Activated CD4-positive, alpha-beta T cell treated with anti-CD3 and anti-CD28 coated beads, Interleukin-2, amount 10 ng/mL, durations not matched to agents 7 days and 5 days (primary cell): Measurements from ENCODE around the gene LIMCH1. TPM values are rescaled to one million over a fixed set of nuclear protein-coding genes. Genes with fewer than 3 reads are reported as not detected.
"Not testable (repeated sequence)": the region's sequence is repeated elsewhere in the genome, so short reads cannot be mapped to it uniquely, and the experiment has no call there.

Experiments
- CTCF ChIA-PET: fragments of 350-600 bp; sonication (Branson Sonifier 250); formaldehyde crosslinking; loops from one replicate; lab custom pipeline; 2021; ENCODE audit warnings: antibody characterized with exemption; lab: Charles Lee
- POLR2A ChIA-PET: fragments of 350-600 bp; sonication (Branson Sonifier 250); formaldehyde crosslinking; loops from one replicate; lab custom pipeline; 2021; ENCODE audit warnings: antibody characterized with exemption; lab: Charles Lee
- DNase-seq: peaks from one replicate; pipeline ENCODE4 v3.0.0-alpha.2; 2020
- H3K27ac Mint-ChIP-seq: one replicate; pipeline ENCODE4 v1.8.0; 2021; ENCODE audit warnings: mild to moderate bottlenecking, moderate library complexity, mixed read lengths
- H3K27me3 Mint-ChIP-seq: one replicate; pipeline ENCODE4 v1.8.0; 2021; ENCODE audit warnings: mixed read lengths
- H3K36me3 Mint-ChIP-seq: one replicate; pipeline ENCODE4 v1.8.0; 2021; ENCODE audit warnings: low read depth, mixed read lengths
- H3K4me1 Mint-ChIP-seq: one replicate; pipeline ENCODE4 v1.8.0; 2021; ENCODE audit warnings: mixed read lengths
- H3K4me3 Mint-ChIP-seq: one replicate; pipeline ENCODE4 v1.8.0; 2021; ENCODE audit warnings: mild to moderate bottlenecking, moderate library complexity, mixed read lengths
- H3K9me3 Mint-ChIP-seq: one replicate; pipeline ENCODE4 v1.8.0; 2021; ENCODE audit warnings: mixed read lengths
- total RNA-seq, 2 experiments: library from RNA; stranded (reverse); gene quantifications; one replicate each; pipeline ENCODE4 v1.2.3, GENCODE V29; 2021

The LIMCH1 gene
- total RNA-seq, 2 experiments from 2014 or later: not detected

- ChIA-PET CTCF (interaction anchor here (1.6 kb wide), 1 partner anchor 18 kb away, joined by 4 read pairs; no protein-coding TSS in a partner anchor), POLR2A (no interaction called here)
- no peaks in the 10 kb centered on the region for H3K4me1 Mint-ChIP-seq
- H3K36me3 Mint-ChIP-seq: no peaks in the 10 kb centered on the region
- no peaks in the 10 kb centered on the region for H3K9me3 Mint-ChIP-seq
- H3K27ac Mint-ChIP-seq: no peak overlapping the region
- H3K4me3 Mint-ChIP-seq: no peak overlapping the region
- DNase-seq: no peak
- peaks cover 6% of the 10 kb centered on the region for H3K27me3 Mint-ChIP-seq
Observed at GRCh38 chr4:41701983-41702382, 164.0 kb downstream of the LIMCH1 start.

- Mint-ChIP-seq H3K27ac (no peak overlapping the region), H3K4me1 (no peaks in the 10 kb centered on the region), H3K36me3 (no peaks in the 10 kb centered on the region), H3K4me3 (no peak overlapping the region), H3K27me3 (peaks cover 6% of the 10 kb centered on the region), H3K9me3 (no peaks in the 10 kb centered on the region)
- no peak for DNase-seq
- ChIA-PET CTCF (no interaction called here), POLR2A (no interaction called here)
Observed at GRCh38 chr4:41702770-41703169, 164.8 kb downstream of the LIMCH1 start.

GRCh38 chr4:41703785-41704184 lies 165.8 kb downstream of the LIMCH1 start:
- Mint-ChIP-seq H3K27me3 (peaks cover 6% of the 10 kb centered on the region), H3K36me3 (no peaks in the 10 kb centered on the region), H3K9me3 (no peaks in the 10 kb centered on the region), H3K4me1 (no peaks in the 10 kb centered on the region), H3K4me3 (no peak overlapping the region), H3K27ac (no peak overlapping the region)
- ChIA-PET POLR2A (no interaction called here), CTCF (no interaction called here)
- DNase-seq: no peak

DNA sequence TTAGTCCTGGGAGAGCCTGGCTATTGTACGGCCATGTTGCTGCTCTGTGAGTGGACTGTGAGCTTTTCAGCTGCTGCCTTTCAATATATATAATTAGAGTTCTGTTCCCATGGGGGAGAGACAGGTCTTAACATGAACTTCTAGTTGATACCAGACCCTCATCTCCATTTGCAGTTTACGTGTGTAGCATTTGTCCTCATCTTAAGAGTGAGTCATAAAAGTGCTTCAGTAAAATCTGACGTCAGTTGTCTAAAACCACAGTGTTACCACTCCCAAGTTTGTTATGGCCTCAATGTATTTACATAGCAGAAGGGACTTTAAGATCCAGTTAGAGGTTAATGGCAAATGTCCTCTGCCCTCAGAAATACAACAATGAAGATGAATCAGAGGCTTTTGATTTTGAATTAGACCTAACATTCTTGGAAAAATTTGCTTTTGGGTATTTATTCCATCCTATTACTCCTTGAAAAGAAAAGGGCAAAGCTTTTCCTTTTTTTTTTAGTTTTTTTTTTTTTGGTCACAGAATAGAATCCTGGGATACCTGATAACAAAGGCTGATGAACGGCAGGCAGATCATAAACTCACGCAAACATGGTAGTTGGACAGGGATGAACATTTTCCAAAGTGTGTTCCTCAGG lies 172.0 kb downstream of the LIMCH1 start:
- Mint-ChIP-seq H3K9me3 (no peaks in the 10 kb centered on the region), H3K27ac (no peak overlapping the region), H3K4me1 (no peaks in the 10 kb centered on the region), H3K27me3 (peaks cover 2% of the 10 kb centered on the region), H3K4me3 (no peak overlapping the region), H3K36me3 (no peaks in the 10 kb centered on the region)
- ChIA-PET POLR2A (no interaction called here), CTCF (no interaction called here)
- DNase-seq: no peak

DNA sequence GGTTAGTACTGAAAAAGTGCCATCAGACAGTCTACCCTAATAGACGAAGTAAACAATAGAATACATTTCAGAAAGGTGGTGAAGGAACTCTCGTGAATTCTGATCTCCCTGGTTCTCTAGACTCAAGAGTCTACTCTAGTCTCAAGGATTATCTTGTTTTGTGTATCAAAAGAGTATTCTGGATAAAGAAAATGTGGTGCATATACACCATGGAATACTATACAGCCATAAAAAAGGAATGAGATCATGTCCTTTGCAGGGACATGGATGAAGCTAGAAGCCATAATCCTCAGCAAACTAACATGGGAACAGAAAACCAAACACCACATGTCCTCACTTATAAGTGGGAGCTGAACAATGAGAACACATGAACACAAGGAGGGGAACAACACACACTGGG lies 173.7 kb downstream of the LIMCH1 start:
- DNase-seq, CTCF ChIA-PET, POLR2A ChIA-PET, H3K27me3 Mint-ChIP-seq, H3K9me3 Mint-ChIP-seq, H3K4me3 Mint-ChIP-seq, H3K27ac Mint-ChIP-seq, H3K4me1 Mint-ChIP-seq, H3K36me3 Mint-ChIP-seq: not testable (repeated sequence)

DNA sequence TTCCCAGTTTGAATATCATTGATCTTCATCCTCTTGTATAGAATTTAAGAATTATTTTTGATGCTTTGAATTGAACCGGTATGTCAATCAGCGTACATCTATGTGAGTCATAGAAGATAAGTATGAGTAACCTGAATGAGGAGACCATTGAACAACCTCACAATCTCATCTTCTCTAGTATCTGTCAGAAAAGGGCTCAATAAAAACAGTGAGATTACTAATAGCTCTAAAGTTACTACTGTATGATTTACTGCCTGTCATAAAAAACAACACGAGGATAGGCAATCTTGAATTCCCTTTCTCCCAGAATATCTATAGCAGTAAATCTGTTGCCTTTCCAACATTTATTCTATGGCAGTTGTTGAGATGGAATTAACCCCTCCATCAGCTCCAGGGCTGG lies 174.5 kb downstream of the LIMCH1 start:
- no peaks in the 10 kb centered on the region for H3K4me1 Mint-ChIP-seq
- CTCF ChIA-PET: no interaction called here
- no peak overlapping the region for H3K4me3 Mint-ChIP-seq
- H3K36me3 Mint-ChIP-seq: no peaks in the 10 kb centered on the region
- no peaks in the 10 kb centered on the region for H3K9me3 Mint-ChIP-seq
- POLR2A ChIA-PET: interaction anchor here (0.6 kb wide), 1 partner anchor 1793 kb away, joined by 4 read pairs; no protein-coding TSS in a partner anchor
- H3K27ac Mint-ChIP-seq: no peak overlapping the region
- H3K27me3 Mint-ChIP-seq: peaks cover 4% of the 10 kb centered on the region
- no peak for DNase-seq

GRCh38 chr4:41713768-41714167 lies 175.8 kb downstream of the LIMCH1 start:
- H3K36me3 Mint-ChIP-seq: no peaks in the 10 kb centered on the region
- H3K4me3 Mint-ChIP-seq: no peak overlapping the region
- no peak overlapping the region for H3K27ac Mint-ChIP-seq
- DNase-seq: no peak
- ChIA-PET CTCF (no interaction called here), POLR2A (no interaction called here)
- H3K27me3 Mint-ChIP-seq: peaks cover 4% of the 10 kb centered on the region
- no peaks in the 10 kb centered on the region for H3K4me1 Mint-ChIP-seq
- H3K9me3 Mint-ChIP-seq: no peaks in the 10 kb centered on the region

DNA sequence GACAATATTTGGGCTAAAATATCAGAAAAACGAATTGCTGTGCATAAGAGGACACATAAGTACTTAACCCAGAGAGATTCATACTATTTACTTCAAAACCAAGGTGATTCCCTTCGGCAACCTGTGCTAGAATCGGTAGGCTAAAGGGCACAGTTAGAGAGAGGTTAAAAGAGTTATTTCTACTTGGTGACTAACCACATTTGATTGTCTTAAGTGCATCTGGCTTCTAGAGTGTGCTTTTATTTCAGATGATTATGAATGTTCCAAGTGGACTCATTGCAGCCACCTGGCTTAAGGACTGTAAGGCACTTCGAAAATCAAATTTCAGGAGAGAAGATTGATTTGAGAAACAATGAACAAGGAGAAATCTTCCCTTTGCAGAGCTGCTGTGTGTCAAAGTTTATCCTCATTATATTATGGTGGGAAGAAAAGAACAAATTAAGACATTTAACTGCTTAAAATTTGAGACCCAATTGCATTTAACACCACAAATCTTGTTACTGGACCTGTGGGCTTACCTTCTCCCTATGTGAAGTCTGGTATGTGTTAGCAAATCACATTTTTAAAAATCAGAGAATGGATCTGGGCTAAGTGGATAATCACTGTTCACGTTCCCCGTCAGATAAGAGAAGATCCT lies 176.5 kb downstream of the LIMCH1 start:
- DNase-seq: no peak
- no peak overlapping the region for H3K27ac Mint-ChIP-seq
- H3K4me3 Mint-ChIP-seq: no peak overlapping the region
- no peaks in the 10 kb centered on the region for H3K4me1 Mint-ChIP-seq
- peaks cover 4% of the 10 kb centered on the region for H3K27me3 Mint-ChIP-seq
- POLR2A ChIA-PET: no interaction called here
- H3K36me3 Mint-ChIP-seq: no peaks in the 10 kb centered on the region
- H3K9me3 Mint-ChIP-seq: no peaks in the 10 kb centered on the region
- CTCF ChIA-PET: no interaction called here

DNA sequence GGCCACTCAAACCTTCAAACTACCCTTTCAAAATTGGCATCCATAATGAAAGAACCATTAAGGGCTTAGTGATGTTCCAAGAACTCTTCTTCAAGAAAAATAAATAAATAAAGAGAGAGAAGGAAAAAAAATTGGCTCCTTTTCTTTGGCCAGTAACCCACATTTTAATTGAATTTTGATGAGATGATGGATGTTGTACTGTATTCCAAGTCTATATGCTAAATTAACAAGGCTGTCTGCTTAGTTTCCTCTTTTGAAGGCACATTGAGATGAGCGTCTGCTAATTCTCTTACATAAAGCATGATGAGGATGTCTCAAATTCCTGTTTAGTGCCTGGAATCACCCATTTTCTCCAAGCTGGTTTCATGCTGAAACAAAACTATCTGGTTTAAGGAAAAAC lies 177.2 kb downstream of the LIMCH1 start:
- no peak for DNase-seq
- Mint-ChIP-seq H3K4me3 (no peak overlapping the region), H3K36me3 (no peaks in the 10 kb centered on the region), H3K27ac (no peak overlapping the region), H3K27me3 (peaks cover 4% of the 10 kb centered on the region), H3K4me1 (no peaks in the 10 kb centered on the region), H3K9me3 (no peaks in the 10 kb centered on the region)
- ChIA-PET POLR2A (no interaction called here), CTCF (no interaction called here)

DNA sequence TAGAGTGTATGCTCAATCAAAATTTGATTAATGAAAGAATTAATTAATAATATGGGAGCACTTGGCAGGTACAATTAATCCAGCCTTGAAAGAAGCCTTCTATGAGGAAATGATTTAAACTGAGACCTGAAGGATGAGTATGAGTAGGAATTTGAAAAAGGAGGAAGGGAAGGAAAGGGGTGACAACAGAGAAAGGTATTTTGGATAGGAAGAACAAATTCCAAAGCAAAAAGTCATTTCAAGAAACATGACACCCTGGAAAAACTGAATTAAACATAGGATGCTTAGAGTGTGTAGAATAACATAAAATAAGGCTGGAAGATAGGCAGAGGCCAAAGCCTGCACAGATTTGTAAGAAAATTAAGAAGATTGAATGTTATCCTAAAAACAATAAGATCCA lies 180.9 kb downstream of the LIMCH1 start:
- Mint-ChIP-seq H3K4me1 (no peaks in the 10 kb centered on the region), H3K36me3 (no peaks in the 10 kb centered on the region), H3K27ac (no peak overlapping the region), H3K27me3 (peaks cover 4% of the 10 kb centered on the region), H3K4me3 (no peak overlapping the region), H3K9me3 (no peaks in the 10 kb centered on the region)
- ChIA-PET CTCF (interaction anchor here (0.6 kb wide), 1 partner anchor 439 kb away, joined by 4 read pairs; no protein-coding TSS in a partner anchor), POLR2A (no interaction called here)
- DNase-seq: no peak

DNA sequence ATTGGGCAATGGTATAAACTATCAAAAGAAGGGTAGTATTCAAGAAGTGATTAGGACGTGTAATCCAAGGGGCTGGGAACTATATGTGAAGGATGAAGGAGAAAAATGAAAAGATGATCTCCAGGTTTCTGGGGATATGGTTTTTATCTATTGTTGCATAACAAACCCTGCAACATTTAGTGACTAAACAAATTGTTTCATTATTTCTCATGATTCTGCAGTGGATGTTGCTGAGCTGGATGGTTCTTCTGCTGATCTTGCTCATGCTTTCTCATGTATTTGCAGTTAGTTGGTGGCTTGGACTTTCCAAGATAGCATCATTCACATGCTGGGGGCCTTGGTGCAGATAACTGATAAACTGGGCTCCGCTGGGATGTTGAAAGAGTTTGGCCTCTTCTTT lies 181.5 kb downstream of the LIMCH1 start:
- Mint-ChIP-seq H3K27me3 (peaks cover 2% of the 10 kb centered on the region), H3K4me1 (no peaks in the 10 kb centered on the region), H3K36me3 (no peaks in the 10 kb centered on the region), H3K9me3 (no peaks in the 10 kb centered on the region), H3K27ac (no peak overlapping the region), H3K4me3 (no peak overlapping the region)
- no peak for DNase-seq
- POLR2A ChIA-PET: no interaction called here
- CTCF ChIA-PET: interaction anchor here (0.6 kb wide), 1 partner anchor 439 kb away, joined by 4 read pairs; no protein-coding TSS in a partner anchor

DNA sequence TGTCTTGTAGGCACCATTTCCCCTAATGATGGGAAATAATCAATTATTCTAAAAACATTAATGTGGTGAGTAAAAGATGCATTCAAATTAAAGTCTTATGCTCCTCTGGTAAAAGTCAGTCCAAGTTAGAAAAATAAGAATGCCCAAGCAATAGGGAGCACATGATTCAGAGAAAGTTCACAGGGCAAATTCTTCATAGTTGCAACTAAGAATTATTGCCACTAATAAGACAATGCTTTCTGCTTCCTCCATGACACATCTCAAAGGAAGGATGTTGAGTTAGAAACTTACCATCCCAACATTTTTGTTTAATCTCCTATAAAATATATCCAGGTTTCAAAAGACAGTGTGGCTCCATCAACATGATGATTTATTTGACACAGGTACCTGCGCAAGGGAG lies 184.2 kb downstream of the LIMCH1 start:
- Mint-ChIP-seq H3K4me1 (no peaks in the 10 kb centered on the region), H3K27ac (no peak overlapping the region), H3K36me3 (no peaks in the 10 kb centered on the region), H3K27me3 (peaks cover 2% of the 10 kb centered on the region), H3K9me3 (peaks cover 5% of the 10 kb centered on the region), H3K4me3 (no peak overlapping the region)
- ChIA-PET CTCF (no interaction called here), POLR2A (no interaction called here)
- DNase-seq: no peak

- H3K27me3 Mint-ChIP-seq: peaks cover 8% of the 10 kb centered on the region
- H3K4me3 Mint-ChIP-seq: no peak overlapping the region
- ChIA-PET CTCF (no interaction called here), POLR2A (no interaction called here)
- no peak for DNase-seq
- no peaks in the 10 kb centered on the region for H3K4me1 Mint-ChIP-seq
- H3K9me3 Mint-ChIP-seq: peaks cover 5% of the 10 kb centered on the region
- no peak overlapping the region for H3K27ac Mint-ChIP-seq
- H3K36me3 Mint-ChIP-seq: no peaks in the 10 kb centered on the region
Observed at GRCh38 chr4:41723286-41723685, 185.3 kb downstream of the LIMCH1 start.

DNA sequence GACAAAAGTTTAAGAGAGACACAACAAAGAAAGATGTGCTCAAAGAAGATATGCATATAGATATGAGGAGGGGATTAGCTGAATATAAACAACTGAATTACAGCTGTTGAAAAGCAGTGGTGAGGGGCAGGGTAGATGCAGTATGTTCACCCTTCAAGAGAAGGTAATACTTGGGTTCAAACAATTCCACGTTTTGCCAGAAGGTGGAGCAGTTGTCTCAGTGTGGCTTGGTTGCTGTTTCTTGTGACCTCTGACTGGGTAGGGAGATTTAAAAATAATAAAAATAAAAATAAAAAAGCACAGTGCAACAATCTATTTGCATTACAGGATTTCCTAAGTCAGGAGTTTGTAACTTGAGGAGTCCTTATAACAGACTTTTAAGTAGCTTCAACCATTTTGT lies 187.3 kb downstream of the LIMCH1 start:
- Mint-ChIP-seq H3K27me3 (peaks cover 16% of the 10 kb centered on the region), H3K9me3 (peaks cover 5% of the 10 kb centered on the region), H3K36me3 (no peaks in the 10 kb centered on the region), H3K4me3 (no peak overlapping the region), H3K27ac (no peak overlapping the region), H3K4me1 (no peaks in the 10 kb centered on the region)
- CTCF ChIA-PET: no interaction called here
- POLR2A ChIA-PET: no interaction called here
- DNase-seq: no peak
